ENCODE results near the gene BCAT1. TPM values are rescaled to one million over a fixed set of nuclear protein-coding genes. Genes with fewer than 3 reads are reported as not detected.

The BCAT1 gene
- total and polyA plus RNA-seq, 9 of the 15 experiments (the other 6 are each of a cell fraction or from before 2014, with no cell fraction given), result 38.5 to 157 (median 66.8) TPM

DNA sequence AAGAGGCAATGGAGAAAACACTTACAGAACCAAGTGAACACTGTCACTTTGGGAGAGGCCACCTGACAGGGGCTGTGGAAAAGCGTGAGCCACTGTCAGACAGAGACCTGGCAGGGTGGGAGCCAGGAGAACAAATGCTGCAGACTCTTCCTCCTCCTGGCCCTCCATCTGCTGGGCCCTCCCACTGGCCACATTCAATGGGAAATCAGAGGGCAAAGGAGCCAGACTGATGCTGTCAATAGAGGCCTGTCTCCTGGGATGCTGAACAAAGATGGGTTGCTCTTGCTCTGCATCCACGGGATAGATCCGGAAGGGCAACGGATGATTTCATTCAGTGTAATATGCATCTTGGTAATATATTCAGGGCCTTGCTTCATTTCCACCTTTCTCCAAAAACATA is 44.9 kb upstream of the BCAT1 start:
- Histone ChIP-seq H3K9me3 (replicated peaks; ENCODE audit: control insufficient read depth, insufficient read depth, low read depth, low read length) (no peaks in the 10 kb centered on the region), H3K4me1 (replicated peaks in 1 of 2; ENCODE audit: control insufficient read depth in 2 of 2, insufficient read depth in 2 of 2, low read length in 2 of 2) (no peaks in the 10 kb centered on the region), H3K4me2 (ENCODE audit: insufficient read depth, low read length) (no peak overlapping the region), H4K20me1 (replicated peaks; ENCODE audit: control insufficient read depth, insufficient read depth, low read length) (no peaks in the 10 kb centered on the region), H3K9ac (ENCODE audit: insufficient read depth in 1 of 2, low read depth in 2 of 2, low read length in 2 of 2) (no peak overlapping the region), H2AFZ (ENCODE audit: low read depth, low read length) (no peak overlapping the region), H3K36me3 (ENCODE audit: control insufficient read depth, insufficient read depth, low read length) (no peaks in the 10 kb centered on the region), H3K4me3 (no peak overlapping the region), H3K27me3 (ENCODE audit: control insufficient read depth in 2 of 2, insufficient read depth in 2 of 2, low read length in 2 of 2) (peaks cover 5% of the 10 kb centered on the region in 2 experiments; a peak in 3 of 5 replicates), H3K9me1 (ENCODE audit: control insufficient read depth, insufficient read depth, low read length) (no peaks in the 10 kb centered on the region), H3K27ac (ENCODE audit: extremely low read depth, low read depth, low read length) (no peak overlapping the region), H3K79me2 (ENCODE audit: control insufficient read depth, insufficient read depth, low read length) (no peaks in the 10 kb centered on the region)
- ChIA-PET CTCF (ENCODE audit: low intra/inter-chr PET ratio) (interaction anchor here (0.6 kb wide), 1 partner anchor 22 kb away, joined by 3 read pairs; no protein-coding TSS in a partner anchor), POLR2A (no interaction called here)
- no TSS peak for BruUV-seq (replicated peaks)
- in situ Hi-C loops (cut with MboI) (no loop called here), intact Hi-C loops (cut with micrococcal nuclease) (no loop called here)
- no peak for DNase-seq (ENCODE audit: extremely low read depth in 1 of 4, low spot score in 3 of 4)
- ATAC-seq, result no peak
- FAIRE-seq, result no peak
- WGBS (ENCODE audit: insufficient coverage, low coverage, missing lambda C conversion rate), result 0% methylated on average over 4 of the region's 4 CpGs
- TF ChIP-seq MBD2 (IDR thresholded peaks at IDR 0.05; ENCODE audit: borderline replicate concordance, low read depth), result no peak
- TF ChIP-seq KDM1A (IDR thresholded peaks at IDR 0.05), result no peak
- TF ChIP-seq, protein P1, sequence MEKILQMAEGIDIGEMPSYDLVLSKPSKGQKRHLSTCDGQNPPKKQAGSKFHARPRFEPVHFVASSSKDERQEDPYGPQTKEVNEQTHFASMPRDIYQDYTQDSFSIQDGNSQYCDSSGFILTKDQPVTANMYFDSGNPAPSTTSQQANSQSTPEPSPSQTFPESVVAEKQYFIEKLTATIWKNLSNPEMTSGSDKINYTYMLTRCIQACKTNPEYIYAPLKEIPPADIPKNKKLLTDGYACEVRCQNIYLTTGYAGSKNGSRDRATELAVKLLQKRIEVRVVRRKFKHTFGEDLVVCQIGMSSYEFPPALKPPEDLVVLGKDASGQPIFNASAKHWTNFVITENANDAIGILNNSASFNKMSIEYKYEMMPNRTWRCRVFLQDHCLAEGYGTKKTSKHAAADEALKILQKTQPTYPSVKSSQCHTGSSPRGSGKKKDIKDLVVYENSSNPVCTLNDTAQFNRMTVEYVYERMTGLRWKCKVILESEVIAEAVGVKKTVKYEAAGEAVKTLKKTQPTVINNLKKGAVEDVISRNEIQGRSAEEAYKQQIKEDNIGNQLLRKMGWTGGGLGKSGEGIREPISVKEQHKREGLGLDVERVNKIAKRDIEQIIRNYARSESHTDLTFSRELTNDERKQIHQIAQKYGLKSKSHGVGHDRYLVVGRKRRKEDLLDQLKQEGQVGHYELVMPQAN (IDR thresholded peaks at IDR 0.05; ENCODE audit: borderline replicate concordance), result no peak
- TF ChIP-seq NFYB (IDR thresholded peaks at IDR 0.05; ENCODE audit: extremely low read depth, insufficient read length), result no peak
- TF ChIP-seq CBFA2T2 (conservative IDR thresholded peaks at IDR 0.05), result no peak
- no peak for TF ChIP-seq BRCA1 (IDR thresholded peaks at IDR 0.05)
- TF ChIP-seq BRCA1 (CRISPR knock-in tag; IDR thresholded peaks at IDR 0.05), result no peak
- TF ChIP-seq, protein P2, sequence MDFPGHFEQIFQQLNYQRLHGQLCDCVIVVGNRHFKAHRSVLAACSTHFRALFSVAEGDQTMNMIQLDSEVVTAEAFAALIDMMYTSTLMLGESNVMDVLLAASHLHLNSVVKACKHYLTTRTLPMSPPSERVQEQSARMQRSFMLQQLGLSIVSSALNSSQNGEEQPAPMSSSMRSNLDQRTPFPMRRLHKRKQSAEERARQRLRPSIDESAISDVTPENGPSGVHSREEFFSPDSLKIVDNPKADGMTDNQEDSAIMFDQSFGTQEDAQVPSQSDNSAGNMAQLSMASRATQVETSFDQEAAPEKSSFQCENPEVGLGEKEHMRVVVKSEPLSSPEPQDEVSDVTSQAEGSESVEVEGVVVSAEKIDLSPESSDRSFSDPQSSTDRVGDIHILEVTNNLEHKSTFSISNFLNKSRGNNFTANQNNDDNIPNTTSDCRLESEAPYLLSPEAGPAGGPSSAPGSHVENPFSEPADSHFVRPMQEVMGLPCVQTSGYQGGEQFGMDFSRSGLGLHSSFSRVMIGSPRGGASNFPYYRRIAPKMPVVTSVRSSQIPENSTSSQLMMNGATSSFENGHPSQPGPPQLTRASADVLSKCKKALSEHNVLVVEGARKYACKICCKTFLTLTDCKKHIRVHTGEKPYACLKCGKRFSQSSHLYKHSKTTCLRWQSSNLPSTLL (IDR thresholded peaks at IDR 0.05), result no peak
- TF ChIP-seq, protein P3, sequence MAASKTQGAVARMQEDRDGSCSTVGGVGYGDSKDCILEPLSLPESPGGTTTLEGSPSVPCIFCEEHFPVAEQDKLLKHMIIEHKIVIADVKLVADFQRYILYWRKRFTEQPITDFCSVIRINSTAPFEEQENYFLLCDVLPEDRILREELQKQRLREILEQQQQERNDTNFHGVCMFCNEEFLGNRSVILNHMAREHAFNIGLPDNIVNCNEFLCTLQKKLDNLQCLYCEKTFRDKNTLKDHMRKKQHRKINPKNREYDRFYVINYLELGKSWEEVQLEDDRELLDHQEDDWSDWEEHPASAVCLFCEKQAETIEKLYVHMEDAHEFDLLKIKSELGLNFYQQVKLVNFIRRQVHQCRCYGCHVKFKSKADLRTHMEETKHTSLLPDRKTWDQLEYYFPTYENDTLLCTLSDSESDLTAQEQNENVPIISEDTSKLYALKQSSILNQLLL (CRISPR knock-in tag; IDR thresholded peaks at IDR 0.05; ENCODE audit: borderline replicate concordance), result no peak
- TF ChIP-seq, protein P4, sequence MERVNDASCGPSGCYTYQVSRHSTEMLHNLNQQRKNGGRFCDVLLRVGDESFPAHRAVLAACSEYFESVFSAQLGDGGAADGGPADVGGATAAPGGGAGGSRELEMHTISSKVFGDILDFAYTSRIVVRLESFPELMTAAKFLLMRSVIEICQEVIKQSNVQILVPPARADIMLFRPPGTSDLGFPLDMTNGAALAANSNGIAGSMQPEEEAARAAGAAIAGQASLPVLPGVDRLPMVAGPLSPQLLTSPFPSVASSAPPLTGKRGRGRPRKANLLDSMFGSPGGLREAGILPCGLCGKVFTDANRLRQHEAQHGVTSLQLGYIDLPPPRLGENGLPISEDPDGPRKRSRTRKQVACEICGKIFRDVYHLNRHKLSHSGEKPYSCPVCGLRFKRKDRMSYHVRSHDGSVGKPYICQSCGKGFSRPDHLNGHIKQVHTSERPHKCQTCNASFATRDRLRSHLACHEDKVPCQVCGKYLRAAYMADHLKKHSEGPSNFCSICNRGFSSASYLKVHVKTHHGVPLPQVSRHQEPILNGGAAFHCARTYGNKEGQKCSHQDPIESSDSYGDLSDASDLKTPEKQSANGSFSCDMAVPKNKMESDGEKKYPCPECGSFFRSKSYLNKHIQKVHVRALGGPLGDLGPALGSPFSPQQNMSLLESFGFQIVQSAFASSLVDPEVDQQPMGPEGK (CRISPR knock-in tag; IDR thresholded peaks at IDR 0.05; ENCODE audit: borderline replicate concordance), result no peak
- TF ChIP-seq, protein P5, sequence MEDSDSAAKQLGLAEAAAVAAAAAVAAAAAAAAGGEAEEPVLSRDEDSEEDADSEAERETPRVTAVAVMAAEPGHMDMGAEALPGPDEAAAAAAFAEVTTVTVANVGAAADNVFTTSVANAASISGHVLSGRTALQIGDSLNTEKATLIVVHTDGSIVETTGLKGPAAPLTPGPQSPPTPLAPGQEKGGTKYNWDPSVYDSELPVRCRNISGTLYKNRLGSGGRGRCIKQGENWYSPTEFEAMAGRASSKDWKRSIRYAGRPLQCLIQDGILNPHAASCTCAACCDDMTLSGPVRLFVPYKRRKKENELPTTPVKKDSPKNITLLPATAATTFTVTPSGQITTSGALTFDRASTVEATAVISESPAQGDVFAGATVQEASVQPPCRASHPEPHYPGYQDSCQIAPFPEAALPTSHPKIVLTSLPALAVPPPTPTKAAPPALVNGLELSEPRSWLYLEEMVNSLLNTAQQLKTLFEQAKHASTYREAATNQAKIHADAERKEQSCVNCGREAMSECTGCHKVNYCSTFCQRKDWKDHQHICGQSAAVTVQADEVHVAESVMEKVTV (CRISPR knock-in tag; IDR thresholded peaks at IDR 0.05), result no peak
- TF ChIP-seq RBM39 (optimal IDR thresholded peaks at IDR 0.05; ENCODE audit: low read depth, low read length), result no peak
